Fibroblast of skin of abdomen (primary cell): ENCODE data around the gene IL17RA. TPM values are rescaled to one million over a fixed set of nuclear protein-coding genes. Genes with fewer than 3 reads are reported as not detected.
"Not testable (repeated sequence)": the region's sequence is repeated elsewhere in the genome, so short reads cannot be mapped to it uniquely, and the experiment has no call there.

ENCODE experiments used
- DNase-seq: peaks from one replicate; pipeline ENCODE4 v3.0.0-alpha.2; 2013
- polyA plus RNA-seq, 2 experiments: library from polyadenylated mRNA; unstranded; fragments of 120-200 nt; gene quantifications; one replicate each; pipeline ENCODE4 v1.2.1, GENCODE V29; 2013; ENCODE audit not compliant: insufficient read length in 2 of 2

Gene IL17RA
- polyA plus RNA-seq (2013, experiment 1 of 2; ENCODE audit: insufficient read length): 13.6 TPM
- polyA plus RNA-seq (2013, experiment 2 of 2; ENCODE audit: insufficient read length): 15.0 TPM

- DNase-seq: peak; percentile 87
Measured at GRCh38 chr22:17084554-17085276, at the start of gene IL17RA. TSS of gene IL17RA (plus strand) at chr22:17085000. CDS start at chr22:17085092, 92 bp downstream.

GRCh38 chr22:17035246-17035645 is 49.6 kb upstream of the IL17RA start:
- no peak for DNase-seq

GRCh38 chr22:17035976-17036841 is 48.6 kb upstream of the IL17RA start:
- not testable (repeated sequence) for DNase-seq

GRCh38 chr22:17036842-17037711 is 47.7 kb upstream of the IL17RA start:
- DNase-seq: peak; percentile 6

GRCh38 chr22:17043521-17043920 is 41.3 kb upstream of the IL17RA start:
- no peak for DNase-seq

- DNase-seq: no peak
Measured at GRCh38 chr22:17046566-17047348, 38.0 kb upstream of the IL17RA start.

GRCh38 chr22:17047656-17048055 is 37.1 kb upstream of the IL17RA start:
- DNase-seq: no peak

GRCh38 chr22:17056058-17056457 is 28.7 kb upstream of the IL17RA start:
- DNase-seq: no peak

- no peak for DNase-seq
Measured at GRCh38 chr22:17056807-17057206, 28.0 kb upstream of the IL17RA start.

GRCh38 chr22:17057959-17058814 is 26.6 kb upstream of the IL17RA start:
- peak; percentile 73 for DNase-seq

GRCh38 chr22:17060126-17060525 is 24.7 kb upstream of the IL17RA start:
- no peak for DNase-seq

GRCh38 chr22:17063411-17064106 is 21.2 kb upstream of the IL17RA start:
- peak; percentile 17 for DNase-seq

- DNase-seq: no peak
Measured at GRCh38 chr22:17064498-17065100, 20.2 kb upstream of the IL17RA start.

GRCh38 chr22:17065433-17065832 is 19.4 kb upstream of the IL17RA start:
- DNase-seq: no peak

GRCh38 chr22:17072877-17073276 is 11.9 kb upstream of the IL17RA start:
- no peak for DNase-seq

- no peak for DNase-seq
Measured at GRCh38 chr22:17074648-17075002, 10.2 kb upstream of the IL17RA start.

GRCh38 chr22:17077255-17077654 is 7.5 kb upstream of the IL17RA start:
- DNase-seq: peak; percentile 88

GRCh38 chr22:17079572-17079971 is 5.2 kb upstream of the IL17RA start:
- no peak for DNase-seq

GRCh38 chr22:17083255-17083654 is 1.5 kb upstream of the IL17RA start:
- DNase-seq: no peak
